H1 (cell line): ENCODE measurements around the gene RGS6. TPM values are rescaled to one million over a fixed set of nuclear protein-coding genes. Genes with fewer than 3 reads are reported as not detected.

ENCODE experiments used
- EZH2 ChIP-seq: fragments of 200-600 bp; sonication (generic); IDR thresholded peaks from 2 replicates; pipeline ENCODE4 v1.7.1; 2012; ENCODE audit warnings: low read depth, mild to moderate bottlenecking, moderate library complexity, low read length, inconsistent platforms; ENCODE audit not compliant: severe bottlenecking
- GTF2F1 ChIP-seq: IDR thresholded peaks from 2 replicates; pipeline ENCODE4 v1.6.1; 2012; ENCODE audit warnings: low read depth, low read length, improper control_type of control experiment, borderline replicate concordance
- RAD21 ChIP-seq, 2 experiments: IDR thresholded peaks in 1 of 2; conservative IDR thresholded peaks in 1 of 2; 2 replicates each; pipeline ENCODE4 v1.6.1; 2011; ENCODE audit warnings: low read depth in 2 of 2, low read length in 2 of 2, improper control_type of control experiment in 1 of 2, inconsistent platforms in 1 of 2, mild to moderate bottlenecking in 1 of 2, moderate library complexity in 1 of 2
- RFX5 ChIP-seq: IDR thresholded peaks from 2 replicates; pipeline ENCODE4 v1.6.1; 2011; ENCODE audit warnings: low read depth, low read length, improper control_type of control experiment, borderline replicate concordance
- SP1 ChIP-seq: IDR thresholded peaks from 2 replicates; pipeline ENCODE4 v1.6.1; 2011; ENCODE audit warnings: low read depth, low read length
- SP2 ChIP-seq: IDR thresholded peaks from 2 replicates; pipeline ENCODE4 v1.6.1; 2012; ENCODE audit warnings: mild to moderate bottlenecking, low read length, inconsistent platforms
- TCF12 ChIP-seq: IDR thresholded peaks from 2 replicates; pipeline ENCODE4 v1.6.1; 2011; ENCODE audit warnings: low read depth, mild to moderate bottlenecking, low read length
- polyA plus RNA-seq, 7 experiments: library from polyadenylated mRNA; depleted of rRNA in 3 of 7; stranded (reverse) in 5 of 7; unstranded in 2 of 7; fragments of >200 nt in 5 of 7; fragments of 200-250 nt in 2 of 7; gene quantifications; 1 replicate in 5 of 7; 2 replicates in 1 of 7; 4 replicates in 1 of 7; pipeline versions ENCODE4 v1.2.1 to v1.2.3, GENCODE V29; 2011 to 2013; ENCODE audit warnings: missing spikeins in 2 of 7, mixed read lengths in 2 of 7
- total RNA-seq: library from RNA; stranded (reverse); fragmentation: NEBNext Ultra II Directional; extraction: Animal tissue kit (Norgen Biotek cat#: 25700); gene quantifications from 2 replicates; pipeline ENCODE4 v1.2.1, GENCODE V29; 2021
- TF ChIP-seq, protein P1 (sequence below): fragments of 300-600 bp; sonication (generic); IDR thresholded peaks from 2 replicates; pipeline ENCODE4 v1.7.1; 2012; ENCODE audit warnings: low read length, moderate library complexity, mild to moderate bottlenecking, inconsistent platforms; ENCODE audit not compliant: insufficient replicate concordance

The RGS6 gene
- total and polyA plus RNA-seq, 2 of the 8 experiments (the other 6 are each of a cell fraction or from before 2014, with no cell fraction given) = 0.26 to 1.1 TPM

DNA sequence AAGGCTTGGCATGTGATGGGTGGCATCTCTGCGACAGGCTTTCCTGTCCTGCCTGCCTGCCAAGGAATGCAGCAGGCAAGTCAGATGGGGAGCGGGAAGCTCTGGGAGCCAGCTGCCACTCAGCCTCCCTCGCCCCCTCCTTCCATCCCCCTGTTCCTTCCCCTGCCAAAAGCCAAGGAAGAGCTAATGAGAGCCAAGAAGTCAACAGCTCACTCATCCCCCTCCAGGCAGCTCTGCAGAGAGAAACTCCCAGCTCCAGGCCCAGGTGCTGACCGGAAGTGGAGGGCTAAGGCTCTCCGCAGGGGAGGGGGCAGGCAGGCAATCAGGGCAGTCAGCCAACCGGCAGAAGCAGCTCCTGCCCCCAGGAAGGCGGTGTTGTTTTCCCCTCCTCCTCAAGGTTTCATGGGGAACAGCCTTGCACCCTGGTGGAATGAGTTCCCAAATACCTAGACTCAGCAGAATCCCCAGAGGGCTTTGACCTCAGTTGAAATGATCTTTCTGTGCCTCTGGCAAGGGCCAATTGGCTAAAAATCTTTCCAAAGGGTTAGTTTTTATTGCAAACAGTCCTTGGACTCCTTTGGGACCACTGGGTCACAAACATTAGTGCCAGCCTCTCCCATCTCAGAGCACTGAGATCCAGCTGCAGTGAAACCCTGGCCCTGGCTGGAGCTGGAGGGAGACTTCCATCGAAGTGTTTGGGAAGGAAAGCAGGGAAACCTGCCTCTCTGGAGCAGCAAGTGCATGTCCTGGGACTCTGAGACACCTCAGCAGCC is 612.6 kb downstream of the RGS6 start (continued):
- TF ChIP-seq, protein P1, sequence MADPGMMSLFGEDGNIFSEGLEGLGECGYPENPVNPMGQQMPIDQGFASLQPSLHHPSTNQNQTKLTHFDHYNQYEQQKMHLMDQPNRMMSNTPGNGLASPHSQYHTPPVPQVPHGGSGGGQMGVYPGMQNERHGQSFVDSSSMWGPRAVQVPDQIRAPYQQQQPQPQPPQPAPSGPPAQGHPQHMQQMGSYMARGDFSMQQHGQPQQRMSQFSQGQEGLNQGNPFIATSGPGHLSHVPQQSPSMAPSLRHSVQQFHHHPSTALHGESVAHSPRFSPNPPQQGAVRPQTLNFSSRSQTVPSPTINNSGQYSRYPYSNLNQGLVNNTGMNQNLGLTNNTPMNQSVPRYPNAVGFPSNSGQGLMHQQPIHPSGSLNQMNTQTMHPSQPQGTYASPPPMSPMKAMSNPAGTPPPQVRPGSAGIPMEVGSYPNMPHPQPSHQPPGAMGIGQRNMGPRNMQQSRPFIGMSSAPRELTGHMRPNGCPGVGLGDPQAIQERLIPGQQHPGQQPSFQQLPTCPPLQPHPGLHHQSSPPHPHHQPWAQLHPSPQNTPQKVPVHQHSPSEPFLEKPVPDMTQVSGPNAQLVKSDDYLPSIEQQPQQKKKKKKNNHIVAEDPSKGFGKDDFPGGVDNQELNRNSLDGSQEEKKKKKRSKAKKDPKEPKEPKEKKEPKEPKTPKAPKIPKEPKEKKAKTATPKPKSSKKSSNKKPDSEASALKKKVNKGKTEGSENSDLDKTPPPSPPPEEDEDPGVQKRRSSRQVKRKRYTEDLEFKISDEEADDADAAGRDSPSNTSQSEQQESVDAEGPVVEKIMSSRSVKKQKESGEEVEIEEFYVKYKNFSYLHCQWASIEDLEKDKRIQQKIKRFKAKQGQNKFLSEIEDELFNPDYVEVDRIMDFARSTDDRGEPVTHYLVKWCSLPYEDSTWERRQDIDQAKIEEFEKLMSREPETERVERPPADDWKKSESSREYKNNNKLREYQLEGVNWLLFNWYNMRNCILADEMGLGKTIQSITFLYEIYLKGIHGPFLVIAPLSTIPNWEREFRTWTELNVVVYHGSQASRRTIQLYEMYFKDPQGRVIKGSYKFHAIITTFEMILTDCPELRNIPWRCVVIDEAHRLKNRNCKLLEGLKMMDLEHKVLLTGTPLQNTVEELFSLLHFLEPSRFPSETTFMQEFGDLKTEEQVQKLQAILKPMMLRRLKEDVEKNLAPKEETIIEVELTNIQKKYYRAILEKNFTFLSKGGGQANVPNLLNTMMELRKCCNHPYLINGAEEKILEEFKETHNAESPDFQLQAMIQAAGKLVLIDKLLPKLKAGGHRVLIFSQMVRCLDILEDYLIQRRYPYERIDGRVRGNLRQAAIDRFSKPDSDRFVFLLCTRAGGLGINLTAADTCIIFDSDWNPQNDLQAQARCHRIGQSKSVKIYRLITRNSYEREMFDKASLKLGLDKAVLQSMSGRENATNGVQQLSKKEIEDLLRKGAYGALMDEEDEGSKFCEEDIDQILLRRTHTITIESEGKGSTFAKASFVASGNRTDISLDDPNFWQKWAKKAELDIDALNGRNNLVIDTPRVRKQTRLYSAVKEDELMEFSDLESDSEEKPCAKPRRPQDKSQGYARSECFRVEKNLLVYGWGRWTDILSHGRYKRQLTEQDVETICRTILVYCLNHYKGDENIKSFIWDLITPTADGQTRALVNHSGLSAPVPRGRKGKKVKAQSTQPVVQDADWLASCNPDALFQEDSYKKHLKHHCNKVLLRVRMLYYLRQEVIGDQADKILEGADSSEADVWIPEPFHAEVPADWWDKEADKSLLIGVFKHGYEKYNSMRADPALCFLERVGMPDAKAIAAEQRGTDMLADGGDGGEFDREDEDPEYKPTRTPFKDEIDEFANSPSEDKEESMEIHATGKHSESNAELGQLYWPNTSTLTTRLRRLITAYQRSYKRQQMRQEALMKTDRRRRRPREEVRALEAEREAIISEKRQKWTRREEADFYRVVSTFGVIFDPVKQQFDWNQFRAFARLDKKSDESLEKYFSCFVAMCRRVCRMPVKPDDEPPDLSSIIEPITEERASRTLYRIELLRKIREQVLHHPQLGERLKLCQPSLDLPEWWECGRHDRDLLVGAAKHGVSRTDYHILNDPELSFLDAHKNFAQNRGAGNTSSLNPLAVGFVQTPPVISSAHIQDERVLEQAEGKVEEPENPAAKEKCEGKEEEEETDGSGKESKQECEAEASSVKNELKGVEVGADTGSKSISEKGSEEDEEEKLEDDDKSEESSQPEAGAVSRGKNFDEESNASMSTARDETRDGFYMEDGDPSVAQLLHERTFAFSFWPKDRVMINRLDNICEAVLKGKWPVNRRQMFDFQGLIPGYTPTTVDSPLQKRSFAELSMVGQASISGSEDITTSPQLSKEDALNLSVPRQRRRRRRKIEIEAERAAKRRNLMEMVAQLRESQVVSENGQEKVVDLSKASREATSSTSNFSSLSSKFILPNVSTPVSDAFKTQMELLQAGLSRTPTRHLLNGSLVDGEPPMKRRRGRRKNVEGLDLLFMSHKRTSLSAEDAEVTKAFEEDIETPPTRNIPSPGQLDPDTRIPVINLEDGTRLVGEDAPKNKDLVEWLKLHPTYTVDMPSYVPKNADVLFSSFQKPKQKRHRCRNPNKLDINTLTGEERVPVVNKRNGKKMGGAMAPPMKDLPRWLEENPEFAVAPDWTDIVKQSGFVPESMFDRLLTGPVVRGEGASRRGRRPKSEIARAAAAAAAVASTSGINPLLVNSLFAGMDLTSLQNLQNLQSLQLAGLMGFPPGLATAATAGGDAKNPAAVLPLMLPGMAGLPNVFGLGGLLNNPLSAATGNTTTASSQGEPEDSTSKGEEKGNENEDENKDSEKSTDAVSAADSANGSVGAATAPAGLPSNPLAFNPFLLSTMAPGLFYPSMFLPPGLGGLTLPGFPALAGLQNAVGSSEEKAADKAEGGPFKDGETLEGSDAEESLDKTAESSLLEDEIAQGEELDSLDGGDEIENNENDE = no peak
- TF ChIP-seq SP1 = no peak
- no peak for TF ChIP-seq SP2
- no peak for TF ChIP-seq RFX5
- no peak for TF ChIP-seq EZH2
- 0 out of 2 replicates have a peak, but pooled peaks have one; percentile 63 for TF ChIP-seq TCF12
- no peak for TF ChIP-seq GTF2F1
- peak in 1 of 2 experiments; percentile 19; a peak in 2 of 4 replicates for TF ChIP-seq RAD21 (IDR thresholded peaks at IDR 0.05 in 1 of 2, conservative IDR thresholded peaks at IDR 0.05 in 1 of 2; ENCODE audit: low read depth in 2 of 2, low read length in 2 of 2)
